Measurements from ENCODE around the gene OGG1. TPM values are rescaled to one million over a fixed set of nuclear protein-coding genes. Genes with fewer than 3 reads are reported as not detected.

Gene OGG1
- total RNA-seq, 2 donors from 2014 or later = 18.4 to 22.6 TPM

DNA sequence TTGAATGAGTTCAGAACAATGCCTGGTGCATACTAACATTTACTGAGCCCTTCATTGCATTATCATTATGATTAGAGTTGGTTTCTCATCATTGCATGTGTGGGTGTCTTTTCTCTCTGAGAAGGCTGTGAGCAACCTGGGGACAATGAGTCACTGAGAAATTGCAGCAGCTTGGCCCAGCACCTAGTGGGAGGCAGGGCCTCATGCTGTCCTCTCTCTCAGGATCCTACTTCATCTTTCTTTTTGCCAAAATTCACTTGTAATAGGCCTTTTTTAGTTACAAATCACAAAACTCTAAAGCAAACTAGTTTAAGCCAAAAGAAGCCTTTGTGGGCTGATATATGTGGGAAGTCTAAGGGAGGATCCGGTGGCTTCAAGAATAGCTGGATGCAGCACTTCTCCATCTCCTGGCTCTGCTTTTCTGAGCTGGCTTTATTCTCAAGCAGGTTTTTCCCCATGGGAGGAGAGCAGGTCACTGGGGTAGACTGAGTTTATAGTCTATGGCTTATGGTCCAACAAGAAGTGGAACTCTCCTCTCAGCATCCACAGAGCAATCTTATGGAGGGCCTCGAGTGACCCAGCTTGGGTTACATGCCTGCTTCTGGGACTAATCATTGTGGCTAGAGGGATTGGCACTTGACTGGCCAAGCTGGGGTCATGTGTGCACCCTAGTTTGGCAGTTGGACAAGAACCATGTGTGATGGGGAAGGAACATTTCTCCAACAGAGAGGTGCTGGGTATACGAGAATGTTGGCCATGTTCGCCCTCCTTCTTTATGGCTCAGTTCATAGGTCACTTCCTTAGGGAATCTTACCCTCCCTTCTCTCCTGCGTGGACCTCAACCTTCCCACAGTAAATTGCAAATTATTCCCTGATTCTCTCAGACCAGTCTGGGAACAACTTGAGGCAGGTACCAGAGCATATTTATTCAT lies 28.7 kb downstream of the OGG1 start:
- Mint-ChIP-seq H3K4me1 (peaks cover 37% of the 10 kb centered on the region), H3K27me3 (no peaks in the 10 kb centered on the region), H3K36me3 (ENCODE audit: low read depth) (peaks cover 3% of the 10 kb centered on the region), H3K27ac (no peak overlapping the region), H3K4me3 (no peak overlapping the region)
- no peaks in the 10 kb centered on the region for H3K9me3 ChIP-seq (ENCODE audit: control insufficient read depth, low read length, poor library complexity, severe bottlenecking)
- no peak for ATAC-seq
- DNase-seq = no peak

DNA sequence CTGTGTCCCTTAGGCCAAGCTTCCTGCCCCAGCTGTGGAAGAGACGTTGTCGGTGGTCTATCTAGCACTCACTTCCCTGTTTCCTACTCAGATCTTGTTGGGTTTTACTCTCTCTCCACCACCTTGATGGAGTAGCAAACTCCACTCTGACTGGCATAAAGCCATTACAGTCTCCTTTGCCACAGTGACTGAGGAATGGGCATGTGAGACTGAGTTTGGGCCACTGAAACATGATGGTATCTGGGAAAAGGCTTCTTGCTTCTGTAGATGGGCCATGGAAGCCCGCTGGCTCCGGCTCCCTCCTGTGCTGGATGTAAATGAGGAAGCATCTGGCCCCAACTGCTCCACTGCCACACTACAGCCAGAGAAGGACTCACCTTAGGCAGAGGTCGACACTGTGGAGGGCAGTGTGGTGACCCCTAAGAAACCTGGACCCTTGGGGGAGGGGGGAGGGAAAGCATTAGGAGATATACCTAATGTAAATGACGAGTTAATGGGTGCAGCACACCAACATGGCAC lies 29.4 kb downstream of the OGG1 start:
- no peak for ATAC-seq
- no peak for DNase-seq
- no peaks in the 10 kb centered on the region for H3K27me3 Mint-ChIP-seq
- peaks cover 37% of the 10 kb centered on the region for H3K4me1 Mint-ChIP-seq
- peak overlapping the region; percentile 15 for H3K4me3 Mint-ChIP-seq
- peak overlapping the region; percentile 88 for H3K27ac Mint-ChIP-seq
- peaks cover 3% of the 10 kb centered on the region for H3K36me3 Mint-ChIP-seq (ENCODE audit: low read depth)
- no peaks in the 10 kb centered on the region for H3K9me3 ChIP-seq (ENCODE audit: control insufficient read depth, low read length, poor library complexity, severe bottlenecking)

GRCh38 chr3:9779721-9780457 lies 30.1 kb downstream of the OGG1 start:
- Mint-ChIP-seq H3K4me1 (peaks cover 37% of the 10 kb centered on the region), H3K27me3 (no peaks in the 10 kb centered on the region)

GRCh38 chr3:9780458-9780812 lies 30.7 kb downstream of the OGG1 start:
- Mint-ChIP-seq H3K4me1 (peaks cover 36% of the 10 kb centered on the region), H3K27ac (peak overlapping the region; percentile 88), H3K27me3 (no peaks in the 10 kb centered on the region), H3K36me3 (ENCODE audit: low read depth) (peaks cover 5% of the 10 kb centered on the region), H3K4me3 (peak overlapping the region; percentile 77)
- H3K9me3 ChIP-seq (ENCODE audit: control insufficient read depth, low read length, poor library complexity, severe bottlenecking) = no peaks in the 10 kb centered on the region
- ATAC-seq = no peak
- DNase-seq = no peak

More at GRCh38 chr3:9779721-9780457, 30.1 kb downstream of the OGG1 start:
- no peaks in the 10 kb centered on the region for H3K9me3 ChIP-seq (ENCODE audit: control insufficient read depth, low read length, poor library complexity, severe bottlenecking)
- peaks cover 3% of the 10 kb centered on the region for H3K36me3 Mint-ChIP-seq (ENCODE audit: low read depth)
- ATAC-seq (peak; percentile 80), DNase-seq (no peak)
- peak overlapping the region; percentile 77 for H3K4me3 Mint-ChIP-seq
- H3K27ac Mint-ChIP-seq = peak overlapping the region; percentile 88

DNA sequence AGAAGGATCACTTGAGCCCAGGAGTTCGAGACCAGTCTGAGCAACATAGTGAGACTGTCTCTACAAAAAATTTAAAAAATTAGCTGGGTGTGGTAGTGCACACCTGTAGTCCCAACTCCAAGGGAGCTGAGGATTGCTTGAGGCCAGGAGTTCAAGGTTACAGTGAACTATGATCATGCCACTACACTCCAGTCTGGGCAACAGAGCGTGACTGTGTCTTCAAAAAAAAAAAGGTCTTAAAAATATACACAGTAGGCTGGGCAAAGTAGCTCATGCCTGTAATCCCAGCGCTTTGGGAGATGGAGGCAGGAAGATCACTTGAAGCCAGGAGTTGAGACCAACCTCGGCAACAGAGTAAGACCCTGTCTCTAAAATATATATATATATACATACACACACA lies 31.2 kb downstream of the OGG1 start:
- Mint-ChIP-seq H3K4me1 (peaks cover 36% of the 10 kb centered on the region), H3K4me3 (peak overlapping the region; percentile 77), H3K27ac (peak overlapping the region; percentile 88), H3K36me3 (ENCODE audit: low read depth) (peaks cover 7% of the 10 kb centered on the region), H3K27me3 (no peaks in the 10 kb centered on the region)
- DNase-seq = no peak
- H3K9me3 ChIP-seq (ENCODE audit: control insufficient read depth, low read length, poor library complexity, severe bottlenecking) = no peaks in the 10 kb centered on the region
- no peak for ATAC-seq

GRCh38 chr3:9781551-9781950 lies 31.8 kb downstream of the OGG1 start:
- no peak for DNase-seq
- no peaks in the 10 kb centered on the region for H3K27me3 Mint-ChIP-seq
- H3K4me3 Mint-ChIP-seq = no peak overlapping the region
- peaks cover 7% of the 10 kb centered on the region for H3K36me3 Mint-ChIP-seq (ENCODE audit: low read depth)
- H3K4me1 Mint-ChIP-seq = peaks cover 33% of the 10 kb centered on the region
- no peak for ATAC-seq
- H3K27ac Mint-ChIP-seq = peak overlapping the region; percentile 88
- no peaks in the 10 kb centered on the region for H3K9me3 ChIP-seq (ENCODE audit: control insufficient read depth, low read length, poor library complexity, severe bottlenecking)

DNA sequence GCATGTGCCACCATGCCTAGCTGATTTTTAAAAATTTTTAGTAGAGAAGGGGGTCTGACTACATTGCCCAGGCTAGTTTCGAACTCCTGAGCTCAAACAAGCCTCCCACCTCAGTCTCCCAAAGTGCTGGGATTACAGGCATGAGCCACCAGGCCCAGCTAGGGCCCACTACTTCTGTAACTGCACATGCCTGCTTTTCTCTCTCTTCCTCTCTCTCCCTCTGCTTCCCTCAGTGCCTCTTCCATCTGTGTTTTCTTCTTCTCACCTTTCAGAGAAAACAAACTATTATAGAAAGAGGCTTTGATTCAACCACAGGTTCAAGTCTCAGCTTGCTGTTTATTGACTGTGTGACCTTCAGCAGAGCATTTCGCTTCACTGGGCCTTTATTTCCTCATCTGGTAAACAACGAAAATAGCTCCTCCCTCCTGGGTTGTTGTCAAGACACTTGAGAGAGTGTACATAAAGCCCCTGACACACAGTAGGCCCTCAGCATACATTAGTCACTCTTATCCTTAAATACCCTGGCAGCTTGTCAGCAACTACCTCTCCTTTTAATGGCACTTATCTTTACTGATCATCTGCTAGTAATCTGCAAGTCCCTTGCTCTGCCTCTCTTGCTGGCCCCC lies 32.3 kb downstream of the OGG1 start:
- no peak overlapping the region for H3K4me3 Mint-ChIP-seq

GRCh38 chr3:9782770-9783169 lies 33.0 kb downstream of the OGG1 start:
- peaks cover 35% of the 10 kb centered on the region for H3K4me1 Mint-ChIP-seq
- no peaks in the 10 kb centered on the region for H3K27me3 Mint-ChIP-seq
- H3K36me3 Mint-ChIP-seq (ENCODE audit: low read depth) = peaks cover 10% of the 10 kb centered on the region
- no peak overlapping the region for H3K4me3 Mint-ChIP-seq
- no peaks in the 10 kb centered on the region for H3K9me3 ChIP-seq (ENCODE audit: control insufficient read depth, low read length, poor library complexity, severe bottlenecking)
- DNase-seq (no peak), ATAC-seq (peak; percentile 47)
- H3K27ac Mint-ChIP-seq = peak overlapping the region; percentile 88

More for the DNA sequence above, 32.3 kb downstream of the OGG1 start:
- Mint-ChIP-seq H3K36me3 (ENCODE audit: low read depth) (peaks cover 7% of the 10 kb centered on the region), H3K27me3 (no peaks in the 10 kb centered on the region), H3K4me1 (peaks cover 32% of the 10 kb centered on the region), H3K27ac (peak overlapping the region; percentile 88)
- ATAC-seq = no peak
- H3K9me3 ChIP-seq (ENCODE audit: control insufficient read depth, low read length, poor library complexity, severe bottlenecking) = no peaks in the 10 kb centered on the region
- no peak for DNase-seq

DNA sequence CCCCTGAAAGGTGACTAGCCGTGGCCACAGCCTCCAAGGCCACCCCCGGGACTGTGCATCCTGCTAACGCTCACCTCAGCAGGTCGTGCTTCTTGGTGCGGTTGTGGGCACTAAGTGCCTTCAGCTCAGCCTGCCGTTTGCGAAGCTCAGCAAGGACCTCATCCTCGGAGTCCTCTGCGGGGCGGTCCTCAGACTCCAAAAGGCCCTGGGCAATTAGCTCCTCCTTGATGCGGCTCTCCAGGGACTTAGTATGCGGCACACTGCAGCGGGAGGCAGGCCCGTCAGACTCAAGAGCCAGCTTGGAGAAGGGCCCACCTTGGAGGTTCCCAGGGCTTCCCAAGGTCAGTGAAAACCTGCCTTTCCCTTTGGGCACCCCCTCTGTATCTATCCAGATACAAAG lies 34.2 kb downstream of the OGG1 start:
- ATAC-seq (no peak), DNase-seq (no peak)
- no peaks in the 10 kb centered on the region for H3K27me3 Mint-ChIP-seq
- H3K27ac Mint-ChIP-seq = no peak overlapping the region
- peaks cover 11% of the 10 kb centered on the region for H3K36me3 Mint-ChIP-seq (ENCODE audit: low read depth)
- H3K4me1 Mint-ChIP-seq = peaks cover 32% of the 10 kb centered on the region
- H3K9me3 ChIP-seq (ENCODE audit: control insufficient read depth, low read length, poor library complexity, severe bottlenecking) = no peaks in the 10 kb centered on the region
- no peak overlapping the region for H3K4me3 Mint-ChIP-seq

GRCh38 chr3:9784965-9785364 lies 35.2 kb downstream of the OGG1 start:
- Mint-ChIP-seq H3K4me1 (peaks cover 24% of the 10 kb centered on the region), H3K36me3 (ENCODE audit: low read depth) (peaks cover 15% of the 10 kb centered on the region), H3K27ac (peak overlapping the region; percentile 53), H3K4me3 (no peak overlapping the region), H3K27me3 (no peaks in the 10 kb centered on the region)
- ATAC-seq (no peak), DNase-seq (no peak)
- no peaks in the 10 kb centered on the region for H3K9me3 ChIP-seq (ENCODE audit: control insufficient read depth, low read length, poor library complexity, severe bottlenecking)

GRCh38 chr3:9785602-9786001 lies 35.9 kb downstream of the OGG1 start:
- DNase-seq (no peak), ATAC-seq (no peak)
- Mint-ChIP-seq H3K36me3 (ENCODE audit: low read depth) (peaks cover 19% of the 10 kb centered on the region), H3K27ac (peak overlapping the region; percentile 53), H3K27me3 (no peaks in the 10 kb centered on the region), H3K4me3 (no peak overlapping the region), H3K4me1 (peaks cover 24% of the 10 kb centered on the region)
- H3K9me3 ChIP-seq (ENCODE audit: control insufficient read depth, low read length, poor library complexity, severe bottlenecking) = no peaks in the 10 kb centered on the region

DNA sequence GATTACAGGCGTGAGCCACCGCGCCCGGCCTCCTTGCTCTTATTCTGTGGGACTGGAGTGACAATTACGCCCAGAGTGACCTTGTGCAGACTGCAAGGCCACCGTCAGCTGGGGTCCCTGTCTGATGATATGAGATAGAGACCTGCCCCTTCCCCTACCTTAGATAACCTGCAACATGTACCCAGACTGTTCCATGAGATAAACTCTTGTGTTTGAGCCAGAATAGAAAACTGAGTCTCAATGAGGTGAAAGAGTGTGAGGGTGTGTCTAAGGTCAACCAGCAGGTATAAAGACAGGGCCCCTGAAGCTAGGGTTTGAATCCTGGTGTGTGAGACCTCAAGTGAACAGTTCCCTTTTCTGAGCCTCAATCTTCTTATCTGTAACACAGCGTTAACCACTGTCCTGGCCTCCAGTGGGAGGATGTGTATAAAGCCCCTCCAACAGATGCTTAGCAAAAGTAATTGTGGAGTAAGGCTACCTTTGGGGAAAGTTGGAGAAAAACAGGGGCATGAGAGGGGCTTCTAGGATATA lies 36.5 kb downstream of the OGG1 start:
- peaks cover 19% of the 10 kb centered on the region for H3K36me3 Mint-ChIP-seq (ENCODE audit: low read depth)
- H3K4me3 Mint-ChIP-seq = no peak overlapping the region
- no peak for ATAC-seq
- no peak for DNase-seq
- no peak overlapping the region for H3K27ac Mint-ChIP-seq
- H3K27me3 Mint-ChIP-seq = no peaks in the 10 kb centered on the region
- peaks cover 22% of the 10 kb centered on the region for H3K4me1 Mint-ChIP-seq
- H3K9me3 ChIP-seq (ENCODE audit: control insufficient read depth, low read length, poor library complexity, severe bottlenecking) = no peaks in the 10 kb centered on the region

All from T-helper 17 cell (primary cell).